RPMI8226 (cell line): Measurements from ENCODE around the gene ZHX3.

Source experiments
- DNase-seq: peaks from one replicate; pipeline ENCODE4 v3.0.0-alpha.2; 2015

Gene ZHX3

GRCh38 chr20:41317546-41318270, at the start of gene ZHX3:
Gene ZHX3 (minus strand): TSS chr20:41317731. CDS start chr20:41204916, 112,815 bp downstream.
- DNase-seq = peak; percentile 97

DNA sequence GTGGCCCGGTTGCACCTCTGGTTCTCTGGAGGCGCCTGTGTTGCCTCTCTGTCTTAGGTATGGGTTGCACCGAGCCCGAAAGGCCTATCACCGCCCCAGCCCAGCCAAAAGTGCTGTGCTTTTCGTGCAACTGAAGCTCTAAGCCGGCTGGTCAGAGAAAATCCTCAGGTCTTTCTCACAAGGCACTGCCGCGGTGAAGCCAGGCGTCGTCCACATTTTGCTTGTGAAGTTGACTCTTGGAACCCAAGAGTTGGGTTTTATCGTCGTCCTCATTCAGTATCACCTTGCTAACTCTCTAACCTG, 49.8 kb upstream of the ZHX3 start:
- no peak for DNase-seq

DNA sequence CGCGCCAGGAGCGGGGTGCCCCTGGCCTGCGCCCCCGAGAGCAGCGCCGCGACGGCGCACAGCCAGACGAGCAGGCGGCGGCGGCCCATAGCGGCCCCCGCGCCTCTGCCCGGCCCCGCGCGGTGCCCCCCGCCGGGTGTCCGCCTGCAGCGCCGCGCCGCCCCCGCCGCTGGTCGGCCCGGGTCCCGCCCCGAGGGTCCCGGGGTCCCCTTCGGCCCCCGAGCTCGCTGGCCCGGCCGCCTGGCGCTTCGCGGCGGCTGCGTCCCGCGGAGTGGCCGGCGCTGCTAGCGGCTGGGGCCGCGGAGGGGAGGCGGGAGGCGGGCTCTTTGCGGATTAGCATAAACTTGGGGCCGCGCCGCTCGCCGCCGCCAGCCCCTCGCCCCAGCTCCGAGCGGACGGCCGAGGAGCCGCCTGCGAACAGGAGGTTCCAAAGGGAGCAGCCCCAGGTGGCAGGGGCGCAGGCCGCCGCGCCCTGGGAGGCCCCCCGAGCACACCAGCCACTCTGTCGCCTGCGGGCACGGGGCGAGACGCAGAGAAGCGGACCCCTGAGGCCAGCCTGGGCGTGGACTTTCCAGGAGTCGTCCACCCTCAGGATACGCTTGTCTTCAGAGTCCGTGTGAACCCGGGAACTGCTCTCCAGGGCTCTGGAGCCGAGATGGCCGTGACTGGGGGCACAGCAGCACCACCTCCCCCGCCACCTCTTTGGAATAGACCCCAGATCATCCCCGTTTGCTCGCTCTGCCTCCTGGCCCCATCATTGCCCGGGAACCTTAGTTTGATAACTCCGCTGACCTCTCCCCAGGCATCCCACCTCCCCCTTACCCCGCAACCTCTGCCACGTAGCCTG, 49.2 kb upstream of the ZHX3 start, which contains the start of gene EMILIN3:
Gene EMILIN3, minus strand, starts transcription at position 273 of the 847 bp plus-strand sequence. Its CDS starts 184 bp downstream, at position 89.
- DNase-seq = no peak

- DNase-seq = no peak
Measured at GRCh38 chr20:41365777-41366545, 48.4 kb upstream of the ZHX3 start.

DNA sequence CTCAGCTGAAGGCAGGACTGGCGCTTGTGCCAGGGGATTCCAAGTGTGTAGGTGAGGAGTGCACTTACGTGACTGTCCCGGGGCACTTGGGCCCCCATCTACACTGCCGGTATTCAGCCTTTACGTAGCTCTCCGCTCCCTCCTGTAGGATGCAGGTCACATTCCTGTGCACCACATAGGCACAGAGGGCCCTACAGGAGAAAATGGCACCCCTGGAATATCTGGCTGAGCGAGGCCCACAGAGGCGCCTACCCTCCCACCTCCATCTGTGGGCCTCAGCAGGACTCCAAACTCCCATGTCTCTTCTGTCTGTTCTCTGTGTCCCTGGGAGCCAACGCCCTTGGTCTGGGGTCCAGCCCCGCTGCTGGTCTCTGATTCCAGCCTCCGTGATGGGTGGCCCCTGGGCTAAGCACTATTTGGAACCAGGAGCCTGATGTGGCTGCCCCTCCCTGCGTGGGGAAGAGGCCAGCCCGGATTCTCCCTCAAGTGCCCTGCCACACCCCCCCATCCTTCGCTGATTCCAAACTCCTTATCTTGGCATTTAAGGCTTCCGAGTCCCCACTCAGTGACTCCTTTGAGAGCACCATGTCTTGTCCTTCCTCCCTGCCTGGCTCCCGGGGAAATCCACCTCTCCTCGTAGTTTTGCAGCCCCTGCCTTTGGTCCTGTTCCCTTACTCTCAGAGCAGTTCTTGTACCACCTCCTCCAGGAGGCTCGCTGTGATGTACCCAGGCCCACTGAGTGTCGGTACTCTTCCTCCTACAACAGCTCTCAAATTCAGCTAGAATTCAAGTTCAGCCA, 47.6 kb upstream of the ZHX3 start:
- DNase-seq = no peak

- no peak for DNase-seq
Measured at GRCh38 chr20:41364236-41364855, 46.8 kb upstream of the ZHX3 start.

DNA sequence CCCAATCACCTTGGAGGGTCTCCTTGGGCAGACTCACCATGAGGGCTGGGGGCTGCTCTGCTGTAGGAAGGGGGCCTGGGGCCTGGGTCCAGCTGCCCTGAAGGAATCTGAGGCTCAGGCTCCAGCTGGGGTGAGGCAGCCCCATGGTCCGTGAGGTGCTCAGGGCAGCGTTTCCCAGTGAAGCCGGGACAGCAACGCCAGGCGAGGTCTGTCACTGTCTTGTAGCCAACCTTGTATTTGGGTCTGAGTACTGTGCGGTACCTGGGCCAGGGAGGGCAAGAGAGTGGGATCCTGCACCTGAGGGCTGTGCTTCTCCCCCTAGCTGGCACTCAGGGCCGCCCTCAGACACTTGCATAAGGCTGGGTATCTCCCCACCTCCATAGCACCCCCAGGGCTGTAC, 46.1 kb upstream of the ZHX3 start:
- DNase-seq = no peak

DNA sequence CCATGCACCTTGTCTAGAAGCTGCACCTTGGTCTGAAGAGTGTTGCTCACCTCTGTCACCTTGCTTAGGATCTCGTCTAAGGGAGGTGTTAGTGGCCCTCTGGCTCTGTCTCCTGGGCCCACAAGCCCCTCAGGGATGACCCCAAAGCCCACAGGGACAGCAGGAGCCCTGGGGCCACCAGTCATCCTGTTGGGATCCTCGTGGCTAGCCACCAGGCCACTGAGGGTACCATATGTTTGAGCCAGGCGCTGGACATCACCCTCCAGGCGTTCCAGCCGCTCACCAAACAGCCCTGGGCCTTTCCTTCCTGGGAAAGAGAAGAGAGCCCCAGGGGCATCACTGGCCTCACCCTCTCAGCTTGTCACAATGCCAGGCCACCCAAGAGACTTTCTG, 45.2 kb upstream of the ZHX3 start:
- peak; percentile 42 for DNase-seq

DNA sequence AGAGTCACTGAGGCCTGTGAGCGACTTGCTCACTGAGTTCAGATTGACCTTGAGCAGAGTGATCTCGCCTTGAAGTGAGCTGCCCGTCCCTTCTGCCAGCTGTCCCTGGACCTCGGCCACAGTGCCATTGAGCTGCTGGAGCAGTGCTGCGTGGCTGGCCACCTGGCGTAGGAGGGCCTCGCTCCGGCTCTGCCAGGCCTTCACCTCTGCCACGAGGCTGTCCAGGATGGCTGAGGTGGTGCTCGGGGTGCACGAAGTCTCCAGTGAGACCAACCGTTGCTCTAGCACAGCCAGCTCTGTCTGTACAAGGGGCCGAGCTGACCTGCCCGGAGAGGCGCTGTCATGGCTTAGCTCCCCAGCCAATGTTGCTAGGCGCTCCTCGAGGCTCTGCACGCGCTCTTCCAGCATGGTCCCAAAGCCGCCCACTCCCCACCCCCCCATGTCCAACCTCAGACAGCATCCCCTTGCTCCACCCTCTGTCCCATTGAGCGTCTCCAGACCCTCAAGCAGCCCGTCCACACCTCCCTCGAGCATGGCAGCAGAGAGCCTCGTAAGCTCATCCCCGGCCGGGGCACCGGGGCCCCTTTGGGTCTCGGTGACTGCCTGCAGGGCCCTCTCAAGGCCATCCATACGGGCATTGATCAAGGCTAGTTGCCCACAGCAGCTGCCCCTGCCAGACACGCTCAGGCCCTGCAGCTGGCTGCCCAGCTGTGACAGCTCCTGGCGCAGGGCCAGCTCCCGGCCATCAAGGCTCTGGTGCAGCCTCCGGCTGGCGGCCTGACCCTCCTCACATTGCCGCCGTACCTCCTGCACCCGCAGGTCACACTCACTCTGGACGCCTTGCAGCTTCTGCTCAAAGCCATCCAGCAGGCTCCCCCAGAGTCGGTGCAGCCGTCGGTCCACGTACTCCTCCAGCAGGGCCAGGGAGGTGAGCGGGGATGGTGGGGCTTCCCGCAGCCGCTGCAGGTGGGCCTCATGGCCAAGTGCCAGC, 44.5 kb upstream of the ZHX3 start:
- DNase-seq = peak; percentile 72

DNA sequence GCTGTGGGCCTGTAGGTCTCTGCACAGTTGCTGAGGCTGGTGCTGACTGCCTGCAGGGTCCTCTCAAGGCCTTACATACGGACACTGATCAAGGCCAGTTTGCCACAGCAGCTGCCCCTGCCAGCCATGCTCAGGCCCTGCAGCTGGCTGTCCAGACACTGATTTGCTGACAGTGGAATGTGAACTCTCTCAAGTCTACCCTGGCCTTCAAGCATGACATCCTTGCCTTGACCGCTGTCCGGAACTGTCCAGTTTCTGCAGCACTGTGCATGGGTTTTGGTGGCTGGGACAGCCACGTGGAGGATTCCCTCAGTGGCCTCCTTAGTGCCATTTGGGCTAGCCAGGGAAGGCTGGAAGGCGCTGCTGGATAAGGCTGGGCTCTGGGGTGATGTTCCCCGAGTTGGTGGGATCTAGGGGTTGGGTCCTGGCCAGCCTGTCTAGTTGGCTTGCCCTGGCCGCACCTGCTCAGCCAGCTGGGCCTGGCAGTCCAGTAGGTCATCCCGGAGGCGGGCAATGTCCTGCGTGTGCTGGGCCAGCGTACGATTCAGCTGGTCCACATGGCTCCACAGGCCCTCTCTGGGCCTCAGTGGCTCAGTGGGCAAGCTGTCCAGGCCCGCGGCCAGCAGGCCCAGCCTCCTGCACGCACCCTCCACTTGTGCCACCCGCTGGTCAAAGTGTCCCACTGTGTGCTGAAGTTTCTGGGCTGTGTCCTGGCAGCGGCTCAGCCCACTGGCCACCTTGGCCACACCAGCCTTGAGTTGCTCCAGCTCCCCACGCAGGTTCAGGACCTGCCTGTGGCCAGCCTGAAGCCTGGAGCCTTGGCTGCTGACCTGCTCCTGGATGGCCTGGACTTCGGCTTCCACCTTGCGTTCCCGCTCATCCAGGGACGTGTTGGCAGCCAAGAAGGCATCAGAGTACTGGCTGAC, 43.6 kb upstream of the ZHX3 start:
- DNase-seq = no peak

DNA sequence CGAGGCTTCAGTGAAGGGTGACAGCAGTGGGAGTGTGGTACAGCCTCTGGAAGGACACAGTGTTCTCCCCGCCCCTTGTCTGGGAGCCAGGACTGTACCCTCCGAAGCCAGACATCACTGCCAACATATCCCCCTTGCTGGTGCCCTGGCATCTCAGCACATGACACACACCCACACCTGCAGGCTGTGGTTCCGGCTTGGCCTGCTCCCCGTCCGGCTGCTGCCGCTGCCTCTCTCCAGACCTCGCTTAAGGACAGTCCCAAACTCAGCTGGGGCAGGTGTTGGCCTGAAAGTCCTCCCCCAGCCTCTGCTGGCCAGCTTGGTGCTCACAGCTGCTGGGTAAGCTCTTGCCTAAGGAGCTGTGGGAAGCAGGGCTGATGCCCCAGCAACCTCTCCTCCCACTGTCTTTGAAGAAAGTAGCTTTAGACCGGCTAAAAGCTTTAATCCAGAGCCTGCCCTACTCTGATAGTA, 42.0 kb upstream of the ZHX3 start:
- peak; percentile 61 for DNase-seq

DNA sequence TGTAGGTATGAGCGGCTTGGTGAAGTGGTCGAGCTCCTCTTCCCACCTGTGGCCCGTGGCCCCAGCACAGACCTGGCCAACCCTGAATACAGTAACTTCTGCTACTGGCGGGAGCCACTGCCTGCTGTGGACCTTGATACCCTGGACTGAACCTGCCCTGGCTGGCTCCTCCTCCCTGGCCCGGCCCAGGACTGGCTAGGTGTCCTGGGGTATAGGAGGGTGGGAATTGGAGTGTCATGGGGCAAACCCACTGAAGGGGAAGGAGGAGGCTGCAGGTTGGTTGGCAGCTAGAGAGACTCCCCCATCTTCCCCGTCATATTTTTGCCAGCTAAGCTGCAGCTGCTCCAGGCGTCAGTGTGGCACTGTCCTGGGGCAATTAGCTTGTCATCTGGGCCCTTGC, 41.2 kb upstream of the ZHX3 start:
- no peak for DNase-seq

- DNase-seq = no peak
Measured at GRCh38 chr20:41358230-41358629, 40.7 kb upstream of the ZHX3 start.

DNA sequence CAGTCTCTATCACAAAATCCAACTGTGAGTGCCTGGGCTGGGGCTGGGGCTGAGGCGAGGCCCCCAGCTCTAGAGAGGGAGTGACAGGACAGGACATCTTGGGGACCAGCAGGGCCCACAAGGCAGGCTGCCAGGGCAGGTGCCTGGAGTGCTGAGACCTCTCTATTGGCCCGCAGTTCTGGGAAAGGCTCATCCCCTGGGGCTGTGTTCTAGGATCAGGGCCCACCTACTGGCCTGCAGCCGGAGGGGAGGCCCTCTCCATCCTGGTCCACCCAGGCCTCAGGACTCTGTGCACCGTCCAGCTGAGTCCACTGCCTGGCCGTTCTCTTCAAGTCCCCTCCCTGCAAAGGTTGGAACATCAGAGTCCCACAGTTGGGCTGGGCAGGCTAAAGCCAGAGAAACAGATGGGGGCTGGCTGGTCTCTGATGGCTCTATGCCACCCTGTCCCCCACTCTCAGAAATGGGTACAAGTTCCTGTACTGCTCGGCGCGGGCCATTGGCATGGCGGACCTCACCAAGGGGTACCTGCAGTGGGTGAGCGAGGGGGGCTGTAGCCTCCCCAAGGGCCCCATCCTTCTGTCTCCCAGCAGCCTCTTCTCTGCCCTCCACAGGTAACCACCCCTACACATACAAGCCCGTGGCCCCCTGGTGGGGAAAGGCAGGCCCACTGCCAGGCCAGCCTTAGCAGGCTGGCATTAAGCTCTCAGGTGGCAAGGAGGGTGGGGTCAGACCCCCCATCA, 40.1 kb upstream of the ZHX3 start:
- no peak for DNase-seq

DNA sequence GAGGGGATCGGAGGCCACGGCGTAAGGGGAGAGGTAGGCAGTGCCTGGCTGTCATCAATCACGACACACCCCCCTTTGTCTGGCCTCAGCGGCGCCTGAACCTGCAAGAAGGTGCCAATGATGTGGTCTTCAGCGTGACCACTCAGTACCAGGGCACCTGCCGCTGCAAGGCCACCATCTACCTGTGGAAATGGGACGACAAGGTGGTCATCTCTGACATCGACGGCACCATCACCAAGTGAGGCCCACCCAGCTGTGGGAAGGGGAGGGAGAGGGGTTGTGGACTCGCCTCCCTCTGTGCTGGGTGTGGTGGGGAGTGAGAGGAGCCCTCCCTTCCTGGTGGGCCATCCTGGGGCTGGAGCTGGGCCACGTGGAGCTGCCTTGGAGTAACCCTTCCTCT, 39.4 kb upstream of the ZHX3 start:
- no peak for DNase-seq

GRCh38 chr20:41355598-41356203, 38.2 kb upstream of the ZHX3 start:
- DNase-seq = no peak

GRCh38 chr20:41355192-41355591, 37.7 kb upstream of the ZHX3 start:
- no peak for DNase-seq

DNA sequence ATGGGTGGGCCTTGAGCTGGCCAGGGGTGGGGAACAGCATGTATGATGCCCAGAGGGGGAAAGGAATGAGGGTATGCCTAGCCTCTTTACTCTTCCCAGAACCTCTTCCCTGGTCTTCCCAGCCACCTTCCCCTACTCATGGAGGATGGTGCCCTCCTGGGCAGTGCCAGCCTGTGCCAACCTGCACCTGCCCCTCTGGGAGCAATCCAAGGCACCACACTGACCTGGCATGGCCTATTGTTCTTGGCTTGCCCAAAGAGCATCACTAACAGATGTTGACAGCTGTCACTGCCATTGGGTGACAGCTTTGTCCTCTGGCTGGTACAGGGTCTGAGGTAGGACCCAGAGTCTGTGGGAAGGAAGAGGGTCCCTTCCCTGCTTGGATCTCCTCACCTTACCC, 36.0 kb upstream of the ZHX3 start:
- no peak for DNase-seq

GRCh38 chr20:41352666-41353065, 35.1 kb upstream of the ZHX3 start:
- DNase-seq = no peak
